ENCODE measurements around the gene NDST3.

NDST3 gene

GRCh38 chr4:118082182-118082581 lies 47.9 kb downstream of the NDST3 start:
- no peak for DNase-seq

DNA sequence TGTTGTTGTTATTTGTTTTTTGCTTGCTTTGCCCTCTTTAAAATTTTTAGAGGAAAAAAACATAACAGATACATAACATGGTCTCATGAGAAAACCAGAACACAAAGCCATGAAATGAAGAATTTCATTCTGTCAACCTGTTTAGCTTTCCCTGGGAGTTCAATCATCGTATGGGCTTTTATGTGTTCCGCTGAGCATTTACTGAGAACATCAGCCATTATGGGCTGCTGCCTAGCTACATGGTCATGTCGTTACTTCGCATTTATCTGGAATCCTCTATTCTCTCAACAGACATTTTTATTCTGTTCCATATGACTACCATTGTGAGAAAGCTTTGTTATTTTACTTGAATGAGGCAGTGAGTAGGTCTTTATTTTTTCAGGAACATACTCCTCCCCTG lies 51.4 kb downstream of the NDST3 start:
- DNase-seq: no peak

DNA sequence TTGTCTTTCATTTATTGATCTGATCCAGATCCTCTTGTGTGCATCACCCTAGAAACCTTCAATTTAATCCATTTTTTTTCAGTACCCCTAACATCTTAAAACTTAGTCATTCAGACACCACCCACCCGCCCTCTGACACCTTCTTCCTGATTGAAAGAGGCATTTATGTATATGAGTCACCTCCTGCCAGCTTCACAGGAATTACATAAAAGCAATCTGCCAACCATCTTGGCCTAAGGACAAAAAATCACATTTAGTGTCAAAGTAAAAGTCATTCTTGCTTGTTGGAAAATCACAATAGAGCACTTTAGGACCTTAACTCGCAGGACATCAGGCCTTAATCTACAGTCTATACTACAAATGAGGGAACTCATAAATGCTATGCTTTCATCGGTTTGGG lies 52.1 kb downstream of the NDST3 start:
- DNase-seq: peak; percentile 42

DNA sequence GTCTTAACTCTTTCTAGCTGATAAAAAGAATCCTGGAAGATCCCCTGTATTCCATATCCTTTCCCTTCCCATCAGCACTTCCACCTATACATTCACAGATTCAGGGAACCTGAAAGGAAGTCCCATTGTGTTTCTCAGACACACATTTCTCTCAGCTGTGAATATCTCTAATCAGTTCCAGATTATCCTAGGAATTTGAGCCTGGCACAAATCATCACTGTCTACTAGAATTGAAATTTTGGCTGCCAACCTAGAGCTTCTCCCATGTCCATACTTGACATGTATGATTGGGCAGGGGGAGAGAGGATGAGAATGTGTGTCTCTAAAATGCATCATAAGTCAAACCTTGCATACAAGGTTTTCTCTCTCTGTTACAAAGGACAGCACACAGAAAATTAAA lies 53.1 kb downstream of the NDST3 start:
- DNase-seq: no peak

DNA sequence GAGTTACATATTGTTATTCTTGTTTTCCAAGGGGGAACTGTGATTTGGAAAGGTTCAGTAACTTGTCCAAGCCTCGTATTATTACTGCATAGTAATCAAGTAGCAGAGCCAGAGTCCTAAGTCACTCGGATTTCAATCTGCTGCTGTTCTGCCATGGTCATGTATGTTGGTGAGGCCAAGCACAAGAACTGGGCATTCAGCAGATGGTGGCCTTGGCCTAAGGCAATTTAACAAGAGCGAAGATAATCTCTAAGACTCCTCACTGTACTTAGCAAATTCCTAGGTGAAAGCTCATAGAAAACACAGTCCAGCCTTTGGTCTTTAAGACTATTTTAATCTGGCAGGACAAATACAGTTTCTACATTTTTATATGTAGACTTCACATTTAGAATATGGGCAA lies 64.8 kb downstream of the NDST3 start:
- DNase-seq: no peak

DNA sequence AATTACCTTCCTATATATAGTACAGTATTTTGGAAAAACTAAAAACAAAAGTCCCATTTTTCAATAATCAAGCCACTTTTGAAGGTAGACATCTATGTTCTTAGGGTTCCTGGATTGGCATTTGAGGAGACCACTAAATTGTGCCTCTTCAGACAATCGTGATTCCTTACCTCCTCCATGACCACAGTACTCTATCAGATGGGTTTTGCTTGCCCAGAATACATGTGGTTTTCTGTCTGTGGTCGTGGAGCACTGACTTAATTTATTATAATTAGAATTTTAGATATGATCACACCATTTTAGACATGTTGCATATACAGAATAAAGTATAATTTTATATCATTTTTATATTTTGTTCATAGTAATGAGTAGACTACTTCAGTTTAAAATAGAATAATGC lies 67.9 kb downstream of the NDST3 start:
- no peak for DNase-seq

DNA sequence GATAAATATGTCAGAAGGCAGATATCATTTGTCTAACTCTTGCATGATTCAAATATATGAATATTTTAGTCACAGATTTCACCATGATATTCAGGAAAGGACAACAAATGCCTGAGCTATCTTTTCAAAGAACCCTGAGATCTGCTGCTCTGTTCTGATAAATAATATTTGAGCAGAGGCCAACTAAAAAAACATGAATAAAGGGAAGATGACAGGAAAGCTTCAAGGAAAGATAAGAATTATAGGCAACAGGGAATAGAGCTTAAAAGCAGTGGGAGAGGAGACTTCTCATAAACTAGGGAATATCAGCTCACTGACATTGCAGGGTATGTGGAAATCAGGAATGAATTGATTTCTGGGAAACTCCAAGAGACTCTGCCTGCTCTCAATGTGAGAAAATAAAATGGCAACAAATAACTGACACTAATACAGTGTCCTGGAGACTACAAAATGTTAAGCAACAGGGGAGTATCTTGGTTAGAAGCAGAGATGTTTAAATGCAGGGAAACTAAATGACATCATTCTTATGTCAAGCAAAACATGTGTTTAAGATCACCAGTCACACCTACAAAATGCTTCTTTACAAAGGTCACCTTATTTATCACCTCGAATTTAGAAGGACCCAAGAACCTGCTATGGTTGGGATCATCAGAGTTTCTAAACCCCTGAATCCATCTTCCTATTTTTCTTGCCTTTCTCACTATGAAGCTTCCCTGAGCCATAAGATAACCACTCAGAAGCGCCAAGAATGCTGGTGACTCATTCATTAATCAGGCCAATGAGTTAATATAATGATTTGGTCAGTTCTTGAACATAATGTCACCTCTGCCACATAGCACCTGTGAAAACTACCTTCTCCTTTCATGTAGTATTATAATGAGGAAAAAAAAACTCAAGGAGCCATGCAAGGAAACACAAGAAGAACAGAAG lies 78.1 kb downstream of the NDST3 start:
- DNase-seq: no peak

GRCh38 chr4:118113220-118113619 lies 78.9 kb downstream of the NDST3 start:
- no peak for DNase-seq

- DNase-seq: no peak
Measured at GRCh38 chr4:118114720-118115119, 80.4 kb downstream of the NDST3 start.

- no peak for DNase-seq
Measured at GRCh38 chr4:118120120-118120760, 86.0 kb downstream of the NDST3 start.

DNA sequence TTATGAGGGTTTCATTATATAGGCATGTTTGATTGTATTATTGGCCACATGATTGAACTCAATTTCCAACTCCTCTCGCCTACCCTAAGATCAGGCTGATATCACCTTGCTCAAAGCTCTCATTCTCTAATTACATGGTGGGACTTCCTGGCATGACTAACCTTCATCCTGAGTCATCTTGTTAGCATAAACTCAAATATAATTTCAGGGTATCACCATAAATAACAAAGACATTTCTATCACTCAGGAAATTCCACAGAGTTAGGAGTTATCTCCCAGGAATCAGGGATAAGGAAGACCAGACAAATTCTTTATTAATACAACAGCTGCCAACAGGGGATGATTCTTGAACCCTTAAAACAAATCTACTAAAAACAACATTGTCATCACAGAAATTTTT lies 90.7 kb downstream of the NDST3 start:
- DNase-seq: no peak

- DNase-seq: no peak
Measured at GRCh38 chr4:118139241-118139640, 105.0 kb downstream of the NDST3 start.

DNA sequence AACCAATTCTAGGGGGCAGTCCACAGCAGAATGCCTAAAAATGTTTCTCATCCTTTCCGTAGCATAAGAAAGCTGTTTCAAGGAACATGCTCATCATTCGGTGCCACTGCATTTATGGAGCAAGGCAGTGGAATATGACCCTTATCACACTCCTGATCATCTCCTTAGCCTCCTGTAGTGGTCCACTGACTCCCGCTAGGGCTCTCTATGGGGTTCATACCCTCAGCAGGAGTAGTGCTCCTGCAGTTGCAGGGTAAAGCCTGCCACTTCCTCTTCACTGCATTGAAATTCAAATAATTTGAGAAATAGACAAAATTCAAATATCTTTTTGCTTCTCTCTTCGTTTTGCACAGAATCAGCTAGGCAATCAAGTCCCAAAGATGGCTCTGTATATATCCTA lies 107.0 kb downstream of the NDST3 start:
- DNase-seq: no peak

GRCh38 chr4:118154649-118155048 lies 120.4 kb downstream of the NDST3 start:
- DNase-seq: no peak

- DNase-seq: no peak
Measured at GRCh38 chr4:118155516-118155915, 121.2 kb downstream of the NDST3 start.

- no peak for DNase-seq
Measured at GRCh38 chr4:118158763-118159375, 124.6 kb downstream of the NDST3 start.

- no peak for DNase-seq
Measured at GRCh38 chr4:118167306-118167705, 133.0 kb downstream of the NDST3 start.

GRCh38 chr4:118171381-118171780 lies 137.1 kb downstream of the NDST3 start:
- DNase-seq: no peak

GRCh38 chr4:118173126-118173525 lies 138.8 kb downstream of the NDST3 start:
- DNase-seq: no peak

DNA sequence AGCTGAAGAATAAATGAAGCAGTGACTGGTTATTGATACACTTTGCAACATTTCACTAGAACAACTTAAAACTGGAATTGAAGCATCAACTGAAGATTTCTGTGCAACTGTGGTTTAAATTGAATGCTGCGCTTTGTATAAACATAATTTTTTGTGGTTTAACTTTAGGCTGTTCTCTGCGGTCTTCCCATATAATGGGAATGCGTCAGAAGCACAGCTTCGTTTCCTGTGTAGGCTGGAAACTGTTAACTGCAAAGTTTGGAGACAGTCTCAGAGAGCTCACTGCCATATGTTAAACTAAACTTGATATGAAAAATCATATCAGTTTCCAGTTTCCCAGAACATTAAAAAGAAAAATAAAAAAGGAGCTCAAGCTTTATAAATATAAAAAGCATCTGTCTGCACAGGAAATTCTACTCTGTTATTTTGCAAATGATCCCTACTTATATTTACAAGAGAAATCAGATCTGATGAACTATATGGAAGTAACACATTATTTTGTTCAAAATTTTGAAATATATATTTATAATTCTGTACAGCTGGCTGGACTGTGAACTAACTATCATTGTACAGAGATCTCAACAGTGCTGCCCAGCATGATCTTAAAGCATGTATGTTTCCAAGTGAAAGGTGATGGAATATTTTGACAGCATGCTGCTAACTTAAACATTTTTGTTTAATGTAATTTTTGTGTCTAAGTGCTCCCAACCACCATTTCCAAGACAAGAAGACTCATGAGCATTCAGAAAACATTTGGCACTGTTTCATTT lies 139.9 kb downstream of the NDST3 start:
- no peak for DNase-seq

- no peak for DNase-seq
Measured at GRCh38 chr4:118175506-118175905, 141.2 kb downstream of the NDST3 start.

GRCh38 chr4:118177126-118177525 lies 142.8 kb downstream of the NDST3 start:
- no peak for DNase-seq

GRCh38 chr4:118180776-118181175 lies 146.5 kb downstream of the NDST3 start:
- no peak for DNase-seq

Data from activated CD4-positive, alpha-beta T cell treated with anti-CD3 and anti-CD28 coated beads for 48 hours (primary cell).